Ishikawa (cell line): Measurements from ENCODE around the gene PTPN7.

Experiments used
- CEBPB ChIP-seq: IDR thresholded peaks from 2 replicates; pipeline ENCODE4 v1.6.1; 2012
- CREB1 ChIP-seq: IDR thresholded peaks from 2 replicates; pipeline ENCODE4 v1.6.1; 2012; ENCODE audit warnings: low read depth
- EGR1 ChIP-seq: IDR thresholded peaks from 2 replicates; pipeline ENCODE4 v1.6.1; 2012
- EP300 ChIP-seq: IDR thresholded peaks from 2 replicates; pipeline ENCODE4 v1.6.1; 2012; ENCODE audit warnings: borderline replicate concordance
- FOXM1 ChIP-seq: IDR thresholded peaks from 2 replicates; pipeline ENCODE4 v1.6.1; 2012; ENCODE audit warnings: low read depth, borderline replicate concordance
- MAX ChIP-seq: IDR thresholded peaks from 2 replicates; pipeline ENCODE4 v1.6.1; 2012
- NFIC ChIP-seq: IDR thresholded peaks from 2 replicates; pipeline ENCODE4 v1.6.1; 2012
- RAD21 ChIP-seq: IDR thresholded peaks from 2 replicates; pipeline ENCODE4 v1.6.1; 2012; ENCODE audit warnings: low read depth
- REST ChIP-seq: IDR thresholded peaks from 2 replicates; pipeline ENCODE4 v1.6.1; 2012; ENCODE audit warnings: low read depth, mild to moderate bottlenecking
- TAF1 ChIP-seq: IDR thresholded peaks from 2 replicates; pipeline ENCODE4 v1.6.1; 2012; ENCODE audit warnings: low read depth, mild to moderate bottlenecking
- TCF12 ChIP-seq: IDR thresholded peaks from 2 replicates; pipeline ENCODE4 v1.6.1; 2012; ENCODE audit warnings: low read depth
- TEAD4 ChIP-seq: IDR thresholded peaks from 2 replicates; pipeline ENCODE4 v1.6.1; 2012
- YY1 ChIP-seq: IDR thresholded peaks from 2 replicates; pipeline ENCODE4 v1.6.1; 2012; ENCODE audit warnings: low read depth
- ZBTB7A ChIP-seq: IDR thresholded peaks from 2 replicates; pipeline ENCODE4 v1.6.1; 2012; ENCODE audit warnings: low read depth
- TF ChIP-seq, protein P1 (sequence below): IDR thresholded peaks from 2 replicates; pipeline ENCODE4 v1.6.1; 2012

PTPN7 gene

DNA sequence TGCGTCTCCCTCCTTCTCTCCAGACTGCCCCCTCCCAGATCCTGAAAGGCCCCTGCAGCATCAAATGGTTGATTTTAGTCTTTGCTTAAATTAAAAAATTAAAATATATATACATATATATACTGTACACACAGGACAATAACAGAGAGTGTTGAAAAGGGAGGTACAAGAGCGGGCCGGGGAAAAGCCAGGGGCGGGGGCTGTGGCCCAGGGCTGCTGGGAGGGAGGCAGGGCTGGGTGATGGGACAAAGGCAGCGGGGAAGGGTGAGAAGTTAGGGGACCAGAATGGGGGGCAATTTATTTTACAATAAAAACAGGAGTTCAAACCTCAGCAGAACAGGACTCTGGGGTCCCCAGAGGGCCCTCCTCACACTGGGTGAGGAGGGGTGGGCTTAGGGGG lies 26.4 kb downstream of the PTPN7 start:
- TF ChIP-seq RAD21 (no peak), YY1 (no peak), TCF12 (no peak), EGR1 (no peak), NFIC (no peak), REST (no peak), TAF1 (no peak), TEAD4 (no peak), EP300 (no peak)
- TF ChIP-seq, protein P1, sequence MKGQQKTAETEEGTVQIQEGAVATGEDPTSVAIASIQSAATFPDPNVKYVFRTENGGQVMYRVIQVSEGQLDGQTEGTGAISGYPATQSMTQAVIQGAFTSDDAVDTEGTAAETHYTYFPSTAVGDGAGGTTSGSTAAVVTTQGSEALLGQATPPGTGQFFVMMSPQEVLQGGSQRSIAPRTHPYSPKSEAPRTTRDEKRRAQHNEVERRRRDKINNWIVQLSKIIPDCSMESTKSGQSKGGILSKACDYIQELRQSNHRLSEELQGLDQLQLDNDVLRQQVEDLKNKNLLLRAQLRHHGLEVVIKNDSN: no peak

GRCh38 chr1:202133496-202133895 lies 26.9 kb downstream of the PTPN7 start:
- no peak for TF ChIP-seq REST
- TF ChIP-seq, protein P1: no peak
- no peak for TF ChIP-seq EP300
- no peak for TF ChIP-seq YY1
- TF ChIP-seq CREB1: no peak

- no peak for TF ChIP-seq FOXM1
- TF ChIP-seq TEAD4: no peak
- no peak for TF ChIP-seq TCF12
- TF ChIP-seq MAX: 0 out of 2 replicates have a peak, but pooled peaks have one; percentile 38
- TF ChIP-seq YY1: no peak
- no peak for TF ChIP-seq TAF1
- no peak for TF ChIP-seq CREB1
Measured at GRCh38 chr1:202133001-202133400, 27.4 kb downstream of the PTPN7 start.

- TF ChIP-seq CEBPB (no peak), TCF12 (peak; percentile 65), RAD21 (no peak; the same call in 1 of the 2 replicates), TEAD4 (peak; percentile 92), EGR1 (no peak), ZBTB7A (0 out of 2 replicates have a peak, but pooled peaks have one; percentile 62), REST (no peak), EP300 (peak; percentile 61; the same call in 1 of the 2 replicates), TAF1 (no peak), NFIC (peak; percentile 70), YY1 (peak; percentile 56), MAX (0 out of 2 replicates have a peak, but pooled peaks have one; percentile 30), CREB1 (no peak), FOXM1 (no peak)
- TF ChIP-seq, protein P1: no peak
Measured at GRCh38 chr1:202131956-202132821, 28.2 kb downstream of the PTPN7 start.
